NCI-H345 (cell line): ENCODE data around the gene FLRT1.
A peak's percentile ranks its signal among the peaks of the same experiment; 100 is the strongest.
"Not testable (repeated sequence)": the region's sequence is repeated elsewhere in the genome, so short reads cannot be mapped to it uniquely, and the experiment has no call there.

Source experiments
- DNase-seq: peaks from one replicate; lab custom pipeline; 2025; lab: John Stamatoyannopoulos, UW

The FLRT1 gene

DNA sequence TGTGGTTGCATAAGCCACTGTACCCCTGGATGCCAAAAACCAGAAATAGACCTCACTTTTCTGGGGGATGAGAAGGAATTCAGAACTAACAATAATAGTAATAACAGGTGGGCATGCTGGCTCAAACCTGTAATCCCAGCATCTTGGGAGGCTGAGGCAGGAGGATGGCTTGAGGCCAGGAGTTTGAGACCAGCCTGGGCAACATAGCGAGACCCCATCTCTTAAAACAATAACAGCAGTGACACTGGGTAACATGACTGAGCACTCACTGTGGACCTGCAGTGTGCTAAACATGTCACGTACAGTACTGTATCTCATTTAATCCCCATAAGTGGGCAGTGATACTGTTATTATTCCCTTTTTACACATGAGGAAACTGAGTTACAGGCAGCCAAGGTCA lies 10.0 kb downstream of the FLRT1 start:
- no peak for DNase-seq

DNA sequence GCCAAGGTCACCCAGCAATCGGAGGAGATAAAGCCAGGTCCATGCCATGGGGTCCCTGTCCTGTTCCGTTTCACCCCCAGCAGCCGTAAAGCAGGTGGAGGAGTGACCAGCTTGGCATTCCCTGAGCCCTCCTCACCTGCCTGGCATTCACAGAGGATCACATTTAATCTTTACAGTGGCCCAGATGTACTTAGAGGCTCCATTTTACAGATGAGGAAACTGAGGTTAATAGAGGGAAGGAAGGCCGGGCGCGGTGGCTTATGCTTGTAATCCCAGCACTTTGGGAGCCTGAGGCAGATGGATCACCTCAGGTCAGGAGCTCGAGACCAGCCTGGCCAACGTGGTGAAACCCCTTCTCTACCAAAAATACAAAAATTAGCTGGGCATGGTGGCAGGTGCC lies 11.6 kb downstream of the FLRT1 start:
- DNase-seq, result not testable (repeated sequence)

DNA sequence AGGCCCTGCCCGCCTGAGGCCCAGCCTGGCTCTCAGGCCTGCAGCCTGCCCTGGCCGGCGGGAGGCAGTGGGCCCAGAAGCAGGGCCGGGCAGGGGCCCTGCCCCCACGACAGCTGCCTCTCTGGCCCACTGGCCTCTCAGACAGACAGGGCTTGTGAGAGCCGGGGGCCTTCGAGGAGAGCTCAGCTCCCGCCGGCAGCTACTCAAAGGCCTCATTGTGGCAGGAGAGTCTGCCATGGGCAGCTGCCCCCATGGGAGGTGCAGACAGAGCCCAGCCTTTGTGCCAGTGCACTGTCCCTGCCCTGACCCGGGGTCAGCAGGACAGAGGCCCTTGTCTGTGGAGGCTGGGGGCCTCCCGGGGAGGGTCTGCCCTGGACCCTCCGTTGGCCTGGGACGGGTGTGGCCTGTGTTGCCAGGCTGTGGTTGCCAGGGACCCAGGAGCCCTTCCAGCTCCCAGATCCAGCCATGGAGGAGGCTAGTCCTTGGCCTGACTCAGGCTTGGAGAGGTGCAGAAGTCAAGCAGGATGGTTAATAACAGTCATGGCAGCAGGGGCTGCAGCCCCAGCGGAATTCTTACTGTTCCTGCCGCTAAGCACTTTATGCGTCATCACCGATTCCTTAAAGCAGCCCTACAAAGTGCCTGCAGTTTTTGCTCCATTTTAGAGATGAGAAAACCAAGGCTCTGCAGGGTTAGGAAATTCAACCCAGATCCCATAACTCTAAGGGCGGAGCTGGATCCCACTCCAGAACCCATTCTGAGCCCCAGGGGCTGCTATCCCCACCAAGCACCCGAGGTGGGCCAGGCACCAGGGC lies 12.5 kb downstream of the FLRT1 start:
- DNase-seq, result no peak

DNA sequence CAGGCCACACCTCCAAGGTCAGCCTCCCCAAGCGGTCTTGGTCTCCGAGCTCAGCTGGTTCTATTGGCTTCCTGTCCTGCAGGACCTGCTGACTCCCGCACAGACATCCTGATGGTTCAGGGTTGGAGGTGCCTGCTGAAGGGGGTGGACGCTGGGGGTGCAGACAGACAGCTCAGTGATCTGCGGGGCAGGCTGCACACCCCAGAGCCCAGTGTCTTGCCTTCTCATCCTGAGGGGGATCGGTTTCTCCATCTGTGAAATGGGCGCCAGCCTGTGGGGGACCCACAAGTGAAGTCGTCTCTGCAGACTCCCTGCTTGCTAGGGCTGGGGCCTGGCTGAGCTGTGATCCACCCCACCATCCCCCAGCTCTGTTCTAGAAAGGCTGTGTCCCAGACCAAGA lies 13.8 kb downstream of the FLRT1 start:
- DNase-seq, result no peak

DNA sequence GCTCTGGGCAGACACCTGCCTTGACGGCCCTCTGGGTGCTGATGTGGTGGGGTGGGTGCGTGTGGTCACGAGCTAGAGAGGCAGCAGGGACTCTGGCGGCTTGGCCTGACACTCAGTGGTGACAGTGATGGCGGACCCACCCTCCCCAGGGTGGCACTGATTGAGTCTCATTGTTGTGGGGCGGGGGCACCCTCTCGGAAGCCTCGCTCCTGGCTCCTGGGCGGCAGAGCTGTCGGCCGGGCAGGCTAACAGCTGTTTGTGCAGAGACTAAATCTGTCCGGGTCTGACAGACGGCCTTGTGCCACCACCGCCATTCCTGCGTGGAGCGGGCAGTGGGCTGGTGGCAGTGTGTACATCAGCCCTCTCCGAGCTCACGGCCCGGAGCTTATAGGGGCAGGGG lies 15.6 kb downstream of the FLRT1 start:
- DNase-seq, result no peak

DNA sequence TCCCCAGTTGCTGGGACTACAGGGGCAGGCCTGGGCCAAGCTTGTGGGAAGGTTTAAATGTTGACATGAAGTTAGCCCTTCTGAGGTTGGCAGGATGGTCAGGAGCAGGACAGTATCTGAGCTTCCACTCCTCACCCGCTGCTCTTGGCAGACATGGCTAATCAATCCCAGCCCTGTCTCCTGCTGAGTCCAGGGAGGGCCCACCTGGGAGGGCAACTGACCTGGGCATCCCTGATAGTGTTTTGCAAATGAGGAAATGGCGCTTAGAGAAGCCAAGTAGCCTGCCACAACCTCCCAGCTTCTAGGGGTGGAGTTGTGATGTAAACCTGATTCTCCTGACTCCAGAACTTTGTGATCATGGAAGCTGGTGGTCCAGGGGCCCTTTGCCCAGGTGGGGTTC lies 16.7 kb downstream of the FLRT1 start:
- no peak for DNase-seq

DNA sequence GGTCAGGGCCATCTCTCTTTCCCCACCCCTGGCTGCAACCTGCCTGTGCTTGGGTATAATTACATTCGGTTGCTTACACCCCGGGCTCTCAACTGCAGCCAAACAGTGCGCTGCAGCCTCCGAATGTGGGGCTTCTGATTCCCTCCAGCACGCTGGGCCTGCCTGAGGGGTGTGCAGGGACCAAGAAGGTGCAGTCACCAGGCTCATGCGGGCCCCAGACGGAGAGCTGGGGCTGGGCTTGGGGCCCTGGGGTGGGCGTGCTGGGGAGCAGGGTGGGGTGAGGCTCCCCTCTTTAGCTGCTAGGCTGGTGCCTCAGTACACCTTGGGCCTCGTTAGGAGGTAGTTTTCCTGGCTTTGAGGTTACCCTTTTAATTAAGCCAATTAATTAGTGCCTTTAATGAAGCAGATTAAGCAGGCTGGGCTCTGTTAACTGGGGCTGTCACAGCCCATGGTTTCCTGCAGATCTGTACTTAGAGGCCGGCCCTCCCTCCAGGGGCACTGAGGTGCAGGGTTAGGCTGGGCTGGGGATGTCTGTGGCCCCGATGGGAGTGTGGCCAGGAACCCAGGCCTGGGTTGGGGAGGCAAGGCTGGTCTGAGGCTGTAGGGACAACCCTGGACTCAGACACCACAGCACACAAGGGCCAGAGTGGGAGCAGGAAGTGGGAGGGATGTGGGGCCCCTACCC lies 17.3 kb downstream of the FLRT1 start:
- DNase-seq, result no peak

DNA sequence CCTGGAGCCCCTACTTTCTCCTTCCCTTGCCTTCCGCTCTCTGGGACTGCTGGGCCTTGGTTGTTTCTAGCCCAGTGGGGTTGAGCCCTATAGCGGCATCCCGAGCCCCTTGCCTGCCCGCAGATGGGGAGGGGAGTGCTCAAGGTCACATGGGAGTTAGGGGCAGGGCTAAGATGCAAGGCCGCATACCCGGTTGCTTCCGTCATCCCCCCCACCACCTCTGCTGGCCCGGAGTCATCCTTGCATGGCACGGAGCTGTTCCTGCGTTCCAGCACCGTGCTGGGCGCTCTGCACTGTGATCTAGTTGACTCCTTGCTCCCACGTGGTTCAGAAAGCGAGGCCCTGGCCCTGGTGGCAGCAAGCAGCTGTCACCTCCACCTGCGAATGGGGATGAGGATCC lies 18.0 kb downstream of the FLRT1 start:
- no peak for DNase-seq

DNA sequence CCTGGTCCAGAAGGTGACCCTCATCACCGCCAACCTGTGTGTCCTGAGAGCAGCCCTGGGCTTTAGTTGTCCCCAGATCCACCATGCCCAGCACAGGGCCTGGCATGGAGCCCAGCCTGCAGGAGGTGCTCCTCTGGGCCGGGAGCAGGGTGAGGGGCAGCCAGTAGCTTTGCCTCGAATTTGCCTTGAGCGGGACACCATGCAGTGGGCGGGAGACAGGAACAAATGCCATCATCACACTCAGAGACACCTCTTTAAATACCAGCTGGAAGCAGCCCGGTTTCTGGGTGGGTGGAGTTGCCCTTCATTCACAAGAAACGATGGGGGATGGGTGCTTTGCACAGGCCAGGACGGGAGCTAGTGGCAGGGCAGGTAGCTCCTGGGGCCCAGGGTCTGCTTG lies 19.3 kb downstream of the FLRT1 start:
- no peak for DNase-seq

DNA sequence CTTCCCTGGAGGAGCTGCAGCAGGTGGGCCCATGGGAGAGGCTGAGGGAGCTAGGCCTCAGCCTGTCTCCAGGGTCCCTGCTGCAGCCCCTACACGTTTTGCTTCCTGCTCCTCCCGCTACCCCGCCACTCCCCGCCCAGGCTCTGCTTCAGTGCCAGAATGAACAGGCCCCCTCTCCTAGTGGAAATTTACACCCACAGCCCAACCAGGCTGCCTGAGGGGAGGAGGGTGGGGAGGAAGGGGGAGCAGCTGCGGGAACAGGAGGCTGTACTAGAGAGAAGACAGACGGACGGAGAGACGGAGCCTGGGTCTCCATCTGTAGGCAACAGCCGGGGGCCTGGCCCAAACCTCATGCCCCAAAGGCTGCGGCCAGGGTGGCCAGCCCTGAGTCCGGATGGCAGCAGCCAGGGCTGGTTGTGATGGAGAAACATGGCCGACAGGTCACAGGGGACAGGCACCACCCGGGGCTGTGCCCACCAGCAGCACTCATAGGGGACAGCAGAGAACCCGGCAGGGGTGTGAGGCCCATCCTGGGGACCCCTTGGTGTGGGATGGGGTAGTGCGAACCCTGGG lies 20.6 kb downstream of the FLRT1 start:
- no peak for DNase-seq

DNA sequence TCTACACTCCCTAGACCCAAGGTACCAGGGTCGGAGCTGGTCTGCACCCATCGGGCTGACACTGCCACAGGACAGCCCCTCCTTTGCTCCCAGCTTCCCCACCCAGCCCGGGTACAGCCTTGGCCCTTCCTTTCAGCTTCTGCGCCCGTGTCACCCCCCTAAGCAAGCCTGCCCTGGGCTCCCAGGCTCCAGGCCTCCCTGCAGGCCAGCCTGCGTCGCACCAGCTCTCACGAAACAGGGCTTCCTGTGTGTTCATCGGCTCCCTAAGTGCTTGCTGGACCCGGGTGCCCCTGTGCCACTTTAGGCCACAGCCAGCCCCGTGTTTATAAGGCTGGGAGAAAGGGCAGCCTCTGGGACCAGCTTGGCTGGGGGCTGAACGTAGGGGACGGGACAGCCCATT lies 21.1 kb downstream of the FLRT1 start:
- no peak for DNase-seq

DNA sequence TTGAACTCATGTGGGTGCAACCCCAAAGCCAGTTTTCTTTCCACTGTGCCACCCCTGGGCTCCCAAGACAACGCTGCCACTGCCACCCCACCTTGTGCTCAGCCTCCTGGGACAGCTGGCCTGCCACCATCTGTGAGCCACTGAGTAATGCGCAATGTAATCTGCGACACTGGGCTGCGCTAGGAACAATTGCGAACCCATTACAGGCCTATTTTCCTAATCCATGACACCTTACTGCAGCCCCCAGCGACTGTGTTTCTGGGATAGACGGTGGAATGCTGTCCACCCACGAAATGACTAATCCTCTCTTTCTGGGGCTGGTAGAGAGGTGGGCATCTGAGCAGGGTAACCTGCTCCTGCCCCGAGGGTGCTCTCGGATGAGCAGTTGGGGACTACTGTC lies 22.2 kb downstream of the FLRT1 start:
- DNase-seq, result no peak

DNA sequence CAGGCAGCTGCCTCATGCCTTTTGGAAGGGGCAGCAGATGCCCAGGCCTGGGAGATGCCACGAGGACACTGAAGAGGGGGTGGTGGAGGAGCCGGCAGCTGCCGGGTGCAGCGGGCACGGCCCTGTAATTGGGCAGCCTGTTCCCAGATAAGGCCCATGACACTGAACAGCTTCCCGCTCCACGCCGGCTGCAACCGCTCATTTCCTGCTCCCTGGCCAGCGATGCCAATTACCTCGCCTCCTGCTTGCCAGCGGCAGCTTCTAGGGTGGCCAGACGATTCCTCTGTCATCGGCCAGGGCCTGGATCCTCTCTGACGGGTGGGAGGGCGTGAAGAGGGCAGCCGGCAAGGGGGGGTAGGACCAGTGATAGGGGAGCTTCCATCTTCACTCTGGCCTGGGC lies 22.8 kb downstream of the FLRT1 start:
- DNase-seq, result no peak

DNA sequence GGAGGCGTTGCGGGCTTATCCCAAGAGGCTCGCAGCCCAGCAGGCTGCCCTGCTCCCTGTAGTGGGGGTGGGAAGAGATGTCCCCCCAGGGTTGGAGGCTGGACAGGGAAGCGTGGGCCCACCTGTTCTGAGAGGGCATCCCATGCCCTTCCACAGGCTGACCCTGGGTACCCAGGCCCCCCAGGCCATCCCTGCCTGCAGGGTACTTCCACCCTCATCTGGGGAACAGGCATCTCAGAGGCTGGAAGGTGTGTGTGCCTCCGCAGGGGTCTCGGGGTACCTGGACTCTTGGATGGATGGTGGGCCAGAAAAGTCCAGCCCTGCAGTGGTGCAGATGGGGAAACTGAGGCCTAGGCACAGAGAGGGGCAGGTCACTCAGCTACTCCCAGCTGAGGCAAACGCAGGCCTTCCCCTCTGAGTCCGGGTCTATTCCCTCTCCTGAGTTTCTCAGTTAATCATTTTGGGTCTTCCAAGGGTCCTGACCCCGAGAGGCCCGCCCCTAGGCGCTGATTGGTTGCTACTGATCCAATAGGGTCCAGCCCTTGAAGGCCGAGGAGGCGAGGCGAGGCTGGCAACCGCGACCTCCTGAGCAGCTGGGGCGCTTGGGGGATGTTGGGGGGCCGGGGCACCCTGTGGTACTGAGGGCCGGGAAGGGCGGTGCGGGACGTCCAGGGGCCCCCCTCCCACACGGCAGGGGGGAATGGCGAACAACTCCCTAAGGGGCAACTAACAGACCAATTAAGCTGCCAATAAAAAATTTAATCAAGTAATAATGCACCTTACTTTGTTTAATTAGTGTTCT lies 23.8 kb downstream of the FLRT1 start:
- DNase-seq, result no peak

DNA sequence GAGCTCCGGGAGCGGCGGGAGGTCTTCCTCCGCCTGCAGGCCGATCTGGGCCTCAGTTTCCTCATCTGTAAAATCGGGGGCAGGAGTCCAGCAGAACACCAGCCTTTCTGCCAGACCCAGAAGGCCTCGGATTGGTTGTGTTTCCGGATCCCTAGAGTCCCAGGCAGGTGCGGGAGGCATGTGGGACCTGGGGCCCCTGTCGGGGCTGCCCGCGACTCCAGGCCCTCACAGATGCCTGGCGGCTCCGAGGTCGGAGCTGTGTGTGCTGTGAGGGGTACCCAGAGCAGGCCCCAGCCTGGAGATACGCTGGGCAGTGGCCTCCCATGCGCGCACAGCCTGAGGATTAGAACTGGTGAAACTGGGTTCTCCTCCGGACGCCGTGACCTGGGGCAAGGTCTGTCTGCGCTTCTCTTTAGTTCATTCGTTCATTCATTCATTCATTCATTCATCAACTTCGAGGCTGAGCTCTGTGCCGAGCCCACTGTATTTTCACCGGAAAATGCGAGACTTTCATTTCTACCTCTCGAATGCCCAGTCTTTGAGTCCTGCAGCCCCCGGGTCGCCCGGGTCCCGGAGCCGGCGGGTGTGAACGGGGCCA lies 24.6 kb downstream of the FLRT1 start:
- DNase-seq, result no peak

DNA sequence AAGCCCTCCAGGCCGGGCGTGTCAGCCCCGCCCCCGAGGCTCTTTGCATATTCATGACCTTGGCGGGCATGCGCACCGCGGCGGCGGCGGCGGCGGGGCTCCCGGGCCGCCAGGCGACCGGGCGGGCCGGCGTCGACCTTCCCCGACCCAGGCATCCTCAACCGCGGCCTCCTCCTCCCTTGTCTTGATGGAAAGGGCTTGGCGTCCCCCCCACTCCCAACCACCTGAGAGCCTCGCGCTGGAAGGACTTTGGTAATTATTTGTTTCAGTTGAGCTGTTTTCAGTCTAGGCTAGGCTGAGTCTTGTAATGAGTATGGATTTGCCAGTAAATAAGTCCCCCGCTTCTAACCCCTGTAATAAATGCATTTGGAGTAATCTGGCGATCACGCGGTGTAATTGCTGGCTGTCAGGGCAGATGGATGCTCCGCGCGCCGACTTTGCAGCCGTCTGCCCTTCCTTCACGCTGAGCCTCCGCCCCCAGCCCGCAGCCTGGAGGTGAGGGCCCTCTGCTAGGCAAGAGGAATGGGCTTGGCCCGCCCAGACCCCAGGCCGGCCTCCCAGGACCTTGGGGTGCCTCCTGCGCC lies 25.2 kb downstream of the FLRT1 start:
- peak; percentile 41 for DNase-seq

DNA sequence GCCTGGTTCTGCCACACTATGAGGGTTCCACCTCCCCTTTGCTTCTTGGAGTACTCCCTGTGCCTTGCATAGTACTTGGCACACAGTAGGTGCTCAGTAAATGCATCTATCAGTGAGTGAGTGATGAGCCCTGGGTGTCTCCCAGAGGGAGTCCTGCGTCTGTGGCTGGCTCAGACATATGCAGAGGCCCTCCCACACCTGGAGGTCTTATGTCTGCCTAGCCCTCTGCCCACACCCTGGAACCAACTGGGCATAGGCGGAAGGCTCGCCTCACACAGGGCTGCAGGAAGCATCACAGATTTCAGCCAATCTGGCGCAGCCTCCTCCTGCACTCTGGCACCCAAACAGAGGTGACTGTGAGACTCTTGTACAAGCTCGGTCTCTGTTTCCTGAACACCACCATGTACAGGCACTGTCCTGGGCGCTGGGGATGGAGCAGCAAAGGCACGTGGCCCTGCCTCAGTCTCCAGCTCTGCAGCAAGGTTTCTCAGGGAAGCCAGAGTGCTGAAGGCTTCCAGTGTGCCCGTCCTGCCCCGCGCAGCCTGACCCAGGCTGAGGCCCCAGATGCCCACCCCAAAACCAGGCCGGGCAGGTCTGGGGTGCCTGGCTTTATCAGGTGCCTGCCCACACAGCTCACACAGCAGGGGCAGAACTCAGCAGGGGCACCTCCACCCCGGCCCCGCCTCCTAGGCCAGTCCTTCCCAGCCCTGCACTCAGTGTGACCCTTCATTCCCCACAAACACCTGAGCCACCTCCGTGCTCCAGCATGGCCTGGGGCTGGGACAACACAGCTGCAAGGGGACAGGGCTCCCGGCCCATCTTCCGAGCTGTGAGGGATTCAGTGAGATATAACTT lies 26.7 kb downstream of the FLRT1 start:
- no peak for DNase-seq

DNA sequence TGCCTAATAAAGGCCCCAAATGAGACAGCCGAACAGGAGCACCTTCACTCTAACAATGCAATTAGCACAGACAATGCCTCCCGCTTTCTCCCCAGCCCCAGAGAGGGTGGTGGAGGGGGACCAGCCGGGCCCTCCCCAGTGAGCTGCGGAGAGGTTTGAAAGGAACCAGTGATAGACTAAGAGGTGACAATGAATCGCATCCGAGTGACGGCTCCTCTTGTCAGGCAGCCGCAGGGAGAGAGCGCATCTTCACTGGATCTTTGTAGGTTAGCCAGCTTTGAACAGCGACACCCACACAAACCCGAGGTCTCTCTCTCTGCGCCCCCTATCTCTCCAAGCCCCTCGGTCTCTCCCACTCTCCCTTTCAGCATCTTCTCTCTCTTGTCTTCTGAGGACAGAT lies 28.0 kb downstream of the FLRT1 start:
- no peak for DNase-seq

DNA sequence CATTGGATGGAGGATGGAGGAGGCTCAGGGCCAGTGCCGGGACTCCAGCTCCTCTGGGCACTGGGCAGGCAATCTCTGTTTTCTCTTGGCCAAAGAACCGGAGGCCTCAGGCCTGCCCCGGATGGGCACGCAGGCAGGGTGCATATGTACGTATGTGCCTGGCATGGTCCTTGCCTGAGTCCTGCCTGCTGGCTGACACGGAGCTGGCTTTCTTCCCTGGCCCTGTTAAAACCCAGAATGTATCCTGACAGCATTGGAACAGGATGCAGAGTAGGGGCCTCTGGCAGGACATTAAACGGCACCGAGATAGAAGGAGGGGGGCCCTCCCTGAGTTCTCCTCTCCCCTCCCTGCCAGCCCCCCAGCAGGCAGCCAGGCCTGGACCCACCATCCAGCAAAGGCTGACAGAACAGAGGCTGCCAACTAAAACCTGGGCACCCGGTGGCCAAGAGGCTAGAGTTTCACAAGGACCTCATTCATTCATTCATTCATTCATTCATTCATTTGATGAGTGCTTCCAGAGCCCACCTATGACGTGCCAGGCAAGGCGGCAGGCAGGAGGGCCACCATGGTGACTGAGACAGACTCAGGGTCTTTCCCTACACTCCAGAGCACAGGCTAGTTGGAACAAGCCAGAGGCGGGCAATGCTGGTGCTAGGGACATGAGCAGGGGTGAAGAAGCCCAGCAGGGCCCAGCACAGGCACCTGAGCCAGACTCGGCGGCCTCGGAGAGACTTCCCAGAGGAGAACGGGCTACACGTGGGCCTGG lies 28.8 kb downstream of the FLRT1 start:
- no peak for DNase-seq

DNA sequence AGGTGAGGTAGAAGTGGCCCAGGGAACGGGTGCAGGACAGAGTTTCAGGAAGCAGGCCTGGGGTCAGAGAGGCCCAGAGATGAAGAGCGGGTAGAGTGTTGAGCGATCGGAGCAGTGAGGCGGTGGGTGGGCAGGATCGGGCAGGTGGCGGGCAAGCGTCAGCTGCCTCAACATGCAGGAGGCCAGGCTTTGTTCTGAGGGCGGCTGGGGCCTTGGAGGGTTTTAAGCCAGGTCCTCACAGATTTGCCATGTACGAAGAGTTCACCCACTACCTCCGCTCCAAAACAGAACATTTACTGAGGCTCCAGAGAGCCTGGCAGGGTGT lies 29.4 kb downstream of the FLRT1 start:
- no peak for DNase-seq
